GM21737 (cell line): ENCODE measurements around the gene GABRA5.

Source experiments
- ATAC-seq: cut with Tn5 transposase; IDR thresholded peaks from one replicate; pipeline ENCODE4 v1.9.1; 2021; ENCODE audit warnings: mild to moderate bottlenecking, moderate library complexity; ENCODE audit not compliant: unreplicated experiment

The GABRA5 gene

GRCh38 chr15:26985050-26985449 is 118.2 kb downstream of the GABRA5 start:
- ATAC-seq, result no peak

- no peak for ATAC-seq
These were observed 129.4 kb downstream of the GABRA5 start for GRCh38 chr15:26996250-26996649.
